HUES6 (cell line): Measurements from ENCODE around the gene MINDY3.

Source experiments
- H3K27ac ChIP-seq: 2 replicates; pipeline ENCODE4 v1.7.0; 2013; ENCODE audit warnings: low read depth, mild to moderate bottlenecking, low read length, inconsistent platforms
- H3K27me3 ChIP-seq: 2 replicates; pipeline ENCODE4 v1.6.1; 2013; ENCODE audit warnings: low read length; ENCODE audit not compliant: control insufficient read depth, insufficient read depth
- H3K36me3 ChIP-seq: 2 replicates; pipeline ENCODE4 v1.6.1; 2013; ENCODE audit warnings: low read length; ENCODE audit not compliant: control insufficient read depth, insufficient read depth
- H3K4me1 ChIP-seq: 2 replicates; pipeline ENCODE4 v1.6.1; 2013; ENCODE audit warnings: low read length; ENCODE audit not compliant: control insufficient read depth, insufficient read depth
- H3K4me3 ChIP-seq: 2 replicates; pipeline ENCODE4 v1.5.1; 2013; ENCODE audit warnings: low read depth, low read length
- H3K9ac ChIP-seq: one replicate; pipeline ENCODE4 v1.6.1; 2013; ENCODE audit warnings: mild to moderate bottlenecking, low read length
- H3K9me3 ChIP-seq: 2 replicates; pipeline ENCODE4 v1.6.1; 2013; ENCODE audit warnings: low read depth, low read length; ENCODE audit not compliant: control insufficient read depth, insufficient read depth

Gene MINDY3

GRCh38 chr10:15793664-15794063 is 66.6 kb downstream of the MINDY3 start:
- no peaks in the 10 kb centered on the region; the same call in 1 of the 2 replicates for H3K4me1 ChIP-seq

GRCh38 chr10:15792777-15793176 is 67.5 kb downstream of the MINDY3 start:
- no peaks in the 10 kb centered on the region for H3K36me3 ChIP-seq
- H3K27me3 ChIP-seq, result no peaks in the 10 kb centered on the region
- no peak overlapping the region for H3K9ac ChIP-seq
- no peak overlapping the region for H3K4me3 ChIP-seq
- H3K27ac ChIP-seq, result no peak overlapping the region
- no peaks in the 10 kb centered on the region; the same call in 1 of the 2 replicates for H3K4me1 ChIP-seq
- H3K9me3 ChIP-seq, result no peaks in the 10 kb centered on the region

More at GRCh38 chr10:15793664-15794063, 66.6 kb downstream of the MINDY3 start:
- Histone ChIP-seq H3K36me3 (no peaks in the 10 kb centered on the region), H3K27ac (no peak overlapping the region), H3K9ac (no peak overlapping the region), H3K9me3 (no peaks in the 10 kb centered on the region), H3K4me3 (no peak overlapping the region), H3K27me3 (no peaks in the 10 kb centered on the region)

GRCh38 chr10:15791816-15792524 is 68.3 kb downstream of the MINDY3 start:
- Histone ChIP-seq H3K4me1 (no peaks in the 10 kb centered on the region; the same call in 1 of the 2 replicates), H3K27ac (no peak overlapping the region; the same call in 1 of the 2 replicates), H3K27me3 (no peaks in the 10 kb centered on the region), H3K4me3 (no peak overlapping the region), H3K36me3 (no peaks in the 10 kb centered on the region), H3K9me3 (no peaks in the 10 kb centered on the region), H3K9ac (no peak overlapping the region)

GRCh38 chr10:15789793-15790525 is 70.3 kb downstream of the MINDY3 start:
- H3K9ac ChIP-seq, result no peak overlapping the region
- H3K36me3 ChIP-seq, result 0 out of 2 replicates have a peak, but pooled peaks cover 4% of the 10 kb centered on the region
- H3K27me3 ChIP-seq, result no peaks in the 10 kb centered on the region
- no peaks in the 10 kb centered on the region for H3K9me3 ChIP-seq
- H3K27ac ChIP-seq, result no peak overlapping the region
- peaks cover 2% of the 10 kb centered on the region for H3K4me1 ChIP-seq
- no peak overlapping the region for H3K4me3 ChIP-seq

GRCh38 chr10:15787426-15787825 is 72.9 kb downstream of the MINDY3 start:
- no peaks in the 10 kb centered on the region for H3K9me3 ChIP-seq
- H3K4me1 ChIP-seq, result peaks cover 6% of the 10 kb centered on the region
- H3K9ac ChIP-seq, result no peak overlapping the region
- H3K4me3 ChIP-seq, result no peak overlapping the region
- H3K36me3 ChIP-seq, result 0 out of 2 replicates have a peak, but pooled peaks cover 4% of the 10 kb centered on the region
- no peaks in the 10 kb centered on the region for H3K27me3 ChIP-seq
- H3K27ac ChIP-seq, result no peak overlapping the region

- Histone ChIP-seq H3K9ac (no peak overlapping the region), H3K9me3 (no peaks in the 10 kb centered on the region), H3K27ac (no peak overlapping the region), H3K27me3 (no peaks in the 10 kb centered on the region), H3K4me3 (no peak overlapping the region), H3K4me1 (peaks cover 6% of the 10 kb centered on the region), H3K36me3 (peaks cover 9% of the 10 kb centered on the region; the same call in 1 of the 2 replicates)
These were observed 75.5 kb downstream of the MINDY3 start for GRCh38 chr10:15784662-15785300.

- Histone ChIP-seq H3K4me3 (no peak overlapping the region), H3K36me3 (peaks cover 10% of the 10 kb centered on the region), H3K4me1 (peaks cover 6% of the 10 kb centered on the region), H3K27ac (no peak overlapping the region), H3K27me3 (no peaks in the 10 kb centered on the region), H3K9me3 (no peaks in the 10 kb centered on the region), H3K9ac (no peak overlapping the region)
These were observed 76.2 kb downstream of the MINDY3 start for GRCh38 chr10:15783941-15784636.

GRCh38 chr10:15782851-15783250 is 77.5 kb downstream of the MINDY3 start:
- no peak overlapping the region for H3K4me3 ChIP-seq
- H3K27ac ChIP-seq, result no peak overlapping the region
- peaks cover 16% of the 10 kb centered on the region for H3K36me3 ChIP-seq
- H3K4me1 ChIP-seq, result peaks cover 6% of the 10 kb centered on the region
- H3K9ac ChIP-seq, result no peak overlapping the region
- no peaks in the 10 kb centered on the region for H3K27me3 ChIP-seq
- no peaks in the 10 kb centered on the region for H3K9me3 ChIP-seq

GRCh38 chr10:15781381-15781960 is 78.8 kb downstream of the MINDY3 start:
- Histone ChIP-seq H3K9me3 (no peaks in the 10 kb centered on the region), H3K4me3 (no peak overlapping the region), H3K4me1 (peaks cover 6% of the 10 kb centered on the region), H3K9ac (no peak overlapping the region), H3K27me3 (no peaks in the 10 kb centered on the region), H3K36me3 (peaks cover 24% of the 10 kb centered on the region), H3K27ac (no peak overlapping the region)

- H3K4me1 ChIP-seq, result peaks cover 6% of the 10 kb centered on the region
- no peak overlapping the region for H3K9ac ChIP-seq
- H3K27ac ChIP-seq, result no peak overlapping the region
- H3K36me3 ChIP-seq, result peaks cover 20% of the 10 kb centered on the region
- no peaks in the 10 kb centered on the region for H3K27me3 ChIP-seq
- no peak overlapping the region for H3K4me3 ChIP-seq
- no peaks in the 10 kb centered on the region for H3K9me3 ChIP-seq
These were observed 79.8 kb downstream of the MINDY3 start for GRCh38 chr10:15780353-15781135.
